GM23338 (cell line): Measurements from ENCODE around the gene EREG. TPM values are rescaled to one million over a fixed set of nuclear protein-coding genes. Genes with fewer than 3 reads are reported as not detected.

Experiments
- ATAC-seq: fragments of 200-7000 bp; cut with Tn5 transposase; 3 replicates; pipeline ENCODE4 v1.9.1; 2020
- DNase-seq: peaks from one replicate; pipeline ENCODE4 v3.0.0-alpha.2; 2015; ENCODE audit warnings: low spot score
- H2AFZ ChIP-seq: fragments of 200-600 bp; sonication (generic); 2 replicates; pipeline ENCODE4 v1.8.0; 2016; ENCODE audit warnings: antibody characterized with exemption, mild to moderate bottlenecking, moderate library complexity
- H3F3A ChIP-seq: fragments of 200-600 bp; sonication (generic); replicated peaks from 2 replicates; pipeline ENCODE4 v1.8.0; 2017; ENCODE audit warnings: antibody characterized with exemption, mixed run types, low read depth
- H3K27ac ChIP-seq: fragments of 200-600 bp; sonication (generic); 2 replicates; pipeline ENCODE4 v1.6.1; 2016; ENCODE audit warnings: low read depth
- H3K27me3 ChIP-seq: fragments of 200-600 bp; sonication (generic); 2 replicates; pipeline ENCODE4 v1.8.0; 2016; ENCODE audit warnings: mild to moderate bottlenecking, mixed run types, moderate library complexity; ENCODE audit not compliant: insufficient read depth
- H3K36me3 ChIP-seq: fragments of 200-600 bp; sonication (generic); 2 replicates; pipeline ENCODE4 v1.8.0; 2016; ENCODE audit warnings: mild to moderate bottlenecking; ENCODE audit not compliant: insufficient read depth
- H3K4me1 ChIP-seq: fragments of 200-600 bp; sonication (generic); 2 replicates; pipeline ENCODE4 v1.8.0; 2016; ENCODE audit warnings: mild to moderate bottlenecking, moderate library complexity; ENCODE audit not compliant: insufficient read depth
- H3K4me2 ChIP-seq: fragments of 200-600 bp; sonication (generic); 2 replicates; pipeline ENCODE4 v1.7.1; 2017; ENCODE audit warnings: mixed run types
- H3K4me3 ChIP-seq: fragments of 200-600 bp; sonication (generic); 2 replicates; pipeline ENCODE4 v1.6.1; 2016; ENCODE audit warnings: mixed run types
- H3K79me2 ChIP-seq: fragments of 200-600 bp; sonication (generic); replicated peaks from 2 replicates; pipeline ENCODE4 v1.8.0; 2017; ENCODE audit warnings: mild to moderate bottlenecking; ENCODE audit not compliant: insufficient read depth
- H3K9me2 ChIP-seq: fragments of 200-600 bp; sonication (generic); 2 replicates; pipeline ENCODE4 v1.8.0; 2017; ENCODE audit not compliant: insufficient read depth
- H4K20me1 ChIP-seq: fragments of 200-600 bp; sonication (generic); replicated peaks from 2 replicates; pipeline ENCODE4 v1.8.0; 2017; ENCODE audit warnings: mild to moderate bottlenecking; ENCODE audit not compliant: insufficient read depth
- H3K27ac Mint-ChIP-seq: 2 replicates; pipeline ENCODE4 v1.8.0; 2020; ENCODE audit warnings: inconsistent platforms, mild to moderate bottlenecking, moderate library complexity, mixed read lengths
- H3K27me3 Mint-ChIP-seq: 3 replicates; pipeline ENCODE4 v1.8.0; 2022; ENCODE audit warnings: low read depth, mild to moderate bottlenecking, moderate library complexity, mixed read lengths, inconsistent platforms; ENCODE audit not compliant: insufficient read depth, poor library complexity
- H3K36me3 Mint-ChIP-seq: 3 replicates; pipeline ENCODE4 v1.8.0; 2021; ENCODE audit warnings: low read depth, mild to moderate bottlenecking, inconsistent platforms, moderate library complexity, mixed read lengths
- H3K4me1 Mint-ChIP-seq: 3 replicates; pipeline ENCODE4 v1.8.0; 2020; ENCODE audit warnings: mild to moderate bottlenecking, inconsistent platforms, mixed read lengths
- H3K4me3 Mint-ChIP-seq: 3 replicates; pipeline ENCODE4 v1.8.0; 2021; ENCODE audit warnings: moderate library complexity, mild to moderate bottlenecking, inconsistent platforms, mixed read lengths
- H3K9me3 Mint-ChIP-seq: 3 replicates; pipeline ENCODE4 v1.8.0; 2020; ENCODE audit warnings: moderate library complexity, mild to moderate bottlenecking, inconsistent platforms, mixed read lengths
- CREB1 ChIP-seq: fragments of 250-450 bp; sonication (Bioruptor Pico); IDR thresholded peaks from 2 replicates; pipeline ENCODE4 v1.5.0; 2020; ENCODE audit warnings: low read depth, mild to moderate bottlenecking, moderate library complexity
- EZH2 ChIP-seq: fragments of 200-600 bp; sonication (generic); IDR thresholded peaks from one replicate; pipeline ENCODE4 v1.8.0; 2017; ENCODE audit warnings: antibody characterized with exemption, mild to moderate bottlenecking, low read depth; ENCODE audit not compliant: unreplicated experiment
- EZH2phosphoT487 ChIP-seq: fragments of 200-600 bp; sonication (generic); IDR thresholded peaks from one replicate; pipeline ENCODE4 v1.8.1; 2018; ENCODE audit warnings: antibody characterized with exemption; ENCODE audit not compliant: unreplicated experiment
- JUNB ChIP-seq: IDR thresholded peaks from one replicate; pipeline ENCODE4 v1.6.1; 2016; ENCODE audit warnings: antibody characterized with exemption; ENCODE audit not compliant: unreplicated experiment
- NANOG ChIP-seq: IDR thresholded peaks from 2 replicates; pipeline ENCODE4 v1.6.1; 2016; ENCODE audit warnings: antibody characterized with exemption, borderline replicate concordance
- POLR2AphosphoS5 ChIP-seq: IDR thresholded peaks from 2 replicates; pipeline ENCODE4 v1.6.1; 2016; ENCODE audit warnings: antibody characterized with exemption, low read depth
- REST ChIP-seq: IDR thresholded peaks from one replicate; pipeline ENCODE4 v1.6.1; 2018; ENCODE audit warnings: antibody characterized with exemption; ENCODE audit not compliant: unreplicated experiment
- STAT1 ChIP-seq: IDR thresholded peaks from one replicate; pipeline ENCODE4 v1.6.1; 2016; ENCODE audit warnings: antibody characterized with exemption; ENCODE audit not compliant: unreplicated experiment
- ZNF114 ChIP-seq: fragments of 250-450 bp; sonication (Bioruptor Pico); IDR thresholded peaks from 2 replicates; pipeline ENCODE4 v1.5.0; 2020; ENCODE audit warnings: mild to moderate bottlenecking, moderate library complexity
- ZNF331 ChIP-seq: fragments of 250-450 bp; sonication (Bioruptor Pico); IDR thresholded peaks from 2 replicates; pipeline ENCODE4 v1.5.0; 2020; ENCODE audit warnings: low read depth, mild to moderate bottlenecking, moderate library complexity
- polyA plus RNA-seq: library from polyadenylated mRNA; unstranded; fragments of >200 nt; fragmentation: Nextera tagmentation; extraction: Ambion mirVana; gene quantifications from 2 replicates; pipeline ENCODE4 v1.2.1, GENCODE V29; 2016
- total RNA-seq: library from RNA; depleted of rRNA; stranded (reverse); fragments of >200 nt; shearing (Covaris generic); gene quantifications from 2 replicates; pipeline ENCODE4 v1.2.3, GENCODE V29; 2014
- TF ChIP-seq, protein P1 (sequence below): fragments of 250-450 bp; sonication (Bioruptor Pico); IDR thresholded peaks from 2 replicates; pipeline ENCODE4 v1.5.0; 2020; ENCODE audit warnings: mild to moderate bottlenecking, moderate library complexity
- TF ChIP-seq, protein P2 (sequence below): IDR thresholded peaks from 2 replicates; pipeline ENCODE4 v1.6.1; 2016; ENCODE audit warnings: antibody characterized with exemption
- TF ChIP-seq, protein P3 (sequence below), 2 experiments: fragments of 200-600 bp in 1 of 2; sonication (generic) in 1 of 2; conservative IDR thresholded peaks; 2 replicates each; pipeline versions ENCODE4 v1.5.1 to v1.6.1; 2016 to 2017; ENCODE audit warnings: antibody characterized with exemption in 2 of 2, low read depth in 2 of 2, mild to moderate bottlenecking in 2 of 2, moderate library complexity in 1 of 2

The EREG gene
- total and polyA plus RNA-seq, 2 experiments from 2014 or later = not detected

GRCh38 chr4:74423104-74423503 lies 58.2 kb downstream of the EREG start:
- H3K27me3 Mint-ChIP-seq = no peaks in the 10 kb centered on the region
- H2AFZ ChIP-seq = no peak overlapping the region
- DNase-seq = no peak
- peaks cover 9% of the 10 kb centered on the region for H3K4me1 Mint-ChIP-seq
- H3K9me3 Mint-ChIP-seq = peaks cover 10% of the 10 kb centered on the region; the same call in 2 of the 3 replicates
- H4K20me1 ChIP-seq = no peaks in the 10 kb centered on the region
- H3F3A ChIP-seq = no peaks in the 10 kb centered on the region
- H3K27ac ChIP-seq = no peak overlapping the region
- no peak for ATAC-seq
- TF ChIP-seq EZH2 (no peak), STAT1 (no peak), CREB1 (CRISPR knock-in tag) (no peak), JUNB (no peak), ZNF331 (CRISPR knock-in tag) (no peak), POLR2AphosphoS5 (no peak), NANOG (no peak), EZH2phosphoT487 (no peak), ZNF114 (CRISPR knock-in tag) (no peak), REST (no peak)
- TF ChIP-seq, protein P1, sequence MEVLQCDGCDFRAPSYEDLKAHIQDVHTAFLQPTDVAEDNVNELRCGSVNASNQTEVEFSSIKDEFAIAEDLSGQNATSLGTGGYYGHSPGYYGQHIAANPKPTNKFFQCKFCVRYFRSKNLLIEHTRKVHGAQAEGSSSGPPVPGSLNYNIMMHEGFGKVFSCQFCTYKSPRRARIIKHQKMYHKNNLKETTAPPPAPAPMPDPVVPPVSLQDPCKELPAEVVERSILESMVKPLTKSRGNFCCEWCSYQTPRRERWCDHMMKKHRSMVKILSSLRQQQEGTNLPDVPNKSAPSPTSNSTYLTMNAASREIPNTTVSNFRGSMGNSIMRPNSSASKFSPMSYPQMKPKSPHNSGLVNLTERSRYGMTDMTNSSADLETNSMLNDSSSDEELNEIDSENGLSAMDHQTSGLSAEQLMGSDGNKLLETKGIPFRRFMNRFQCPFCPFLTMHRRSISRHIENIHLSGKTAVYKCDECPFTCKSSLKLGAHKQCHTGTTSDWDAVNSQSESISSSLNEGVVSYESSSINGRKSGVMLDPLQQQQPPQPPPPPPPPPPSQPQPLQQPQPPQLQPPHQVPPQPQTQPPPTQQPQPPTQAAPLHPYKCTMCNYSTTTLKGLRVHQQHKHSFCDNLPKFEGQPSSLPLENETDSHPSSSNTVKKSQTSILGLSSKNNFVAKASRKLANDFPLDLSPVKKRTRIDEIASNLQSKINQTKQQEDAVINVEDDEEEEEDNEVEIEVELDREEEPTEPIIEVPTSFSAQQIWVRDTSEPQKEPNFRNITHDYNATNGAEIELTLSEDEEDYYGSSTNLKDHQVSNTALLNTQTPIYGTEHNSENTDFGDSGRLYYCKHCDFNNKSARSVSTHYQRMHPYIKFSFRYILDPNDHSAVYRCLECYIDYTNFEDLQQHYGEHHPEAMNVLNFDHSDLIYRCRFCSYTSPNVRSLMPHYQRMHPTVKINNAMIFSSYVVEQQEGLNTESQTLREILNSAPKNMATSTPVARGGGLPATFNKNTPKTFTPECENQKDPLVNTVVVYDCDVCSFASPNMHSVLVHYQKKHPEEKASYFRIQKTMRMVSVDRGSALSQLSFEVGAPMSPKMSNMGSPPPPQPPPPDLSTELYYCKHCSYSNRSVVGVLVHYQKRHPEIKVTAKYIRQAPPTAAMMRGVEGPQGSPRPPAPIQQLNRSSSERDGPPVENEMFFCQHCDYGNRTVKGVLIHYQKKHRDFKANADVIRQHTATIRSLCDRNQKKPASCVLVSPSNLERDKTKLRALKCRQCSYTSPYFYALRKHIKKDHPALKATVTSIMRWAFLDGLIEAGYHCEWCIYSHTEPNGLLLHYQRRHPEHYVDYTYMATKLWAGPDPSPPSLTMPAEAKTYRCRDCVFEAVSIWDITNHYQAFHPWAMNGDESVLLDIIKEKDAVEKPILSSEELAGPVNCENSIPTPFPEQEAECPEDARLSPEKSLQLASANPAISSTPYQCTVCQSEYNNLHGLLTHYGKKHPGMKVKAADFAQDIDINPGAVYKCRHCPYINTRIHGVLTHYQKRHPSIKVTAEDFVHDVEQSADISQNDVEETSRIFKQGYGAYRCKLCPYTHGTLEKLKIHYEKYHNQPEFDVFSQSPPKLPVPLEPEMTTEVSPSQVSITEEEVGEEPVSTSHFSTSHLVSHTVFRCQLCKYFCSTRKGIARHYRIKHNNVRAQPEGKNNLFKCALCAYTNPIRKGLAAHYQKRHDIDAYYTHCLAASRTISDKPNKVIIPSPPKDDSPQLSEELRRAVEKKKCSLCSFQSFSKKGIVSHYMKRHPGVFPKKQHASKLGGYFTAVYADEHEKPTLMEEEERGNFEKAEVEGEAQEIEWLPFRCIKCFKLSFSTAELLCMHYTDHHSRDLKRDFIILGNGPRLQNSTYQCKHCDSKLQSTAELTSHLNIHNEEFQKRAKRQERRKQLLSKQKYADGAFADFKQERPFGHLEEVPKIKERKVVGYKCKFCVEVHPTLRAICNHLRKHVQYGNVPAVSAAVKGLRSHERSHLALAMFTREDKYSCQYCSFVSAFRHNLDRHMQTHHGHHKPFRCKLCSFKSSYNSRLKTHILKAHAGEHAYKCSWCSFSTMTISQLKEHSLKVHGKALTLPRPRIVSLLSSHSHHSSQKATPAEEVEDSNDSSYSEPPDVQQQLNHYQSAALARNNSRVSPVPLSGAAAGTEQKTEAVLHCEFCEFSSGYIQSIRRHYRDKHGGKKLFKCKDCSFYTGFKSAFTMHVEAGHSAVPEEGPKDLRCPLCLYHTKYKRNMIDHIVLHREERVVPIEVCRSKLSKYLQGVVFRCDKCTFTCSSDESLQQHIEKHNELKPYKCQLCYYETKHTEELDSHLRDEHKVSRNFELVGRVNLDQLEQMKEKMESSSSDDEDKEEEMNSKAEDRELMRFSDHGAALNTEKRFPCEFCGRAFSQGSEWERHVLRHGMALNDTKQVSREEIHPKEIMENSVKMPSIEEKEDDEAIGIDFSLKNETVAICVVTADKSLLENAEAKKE (CRISPR knock-in tag) = no peak
- TF ChIP-seq, protein P2, sequence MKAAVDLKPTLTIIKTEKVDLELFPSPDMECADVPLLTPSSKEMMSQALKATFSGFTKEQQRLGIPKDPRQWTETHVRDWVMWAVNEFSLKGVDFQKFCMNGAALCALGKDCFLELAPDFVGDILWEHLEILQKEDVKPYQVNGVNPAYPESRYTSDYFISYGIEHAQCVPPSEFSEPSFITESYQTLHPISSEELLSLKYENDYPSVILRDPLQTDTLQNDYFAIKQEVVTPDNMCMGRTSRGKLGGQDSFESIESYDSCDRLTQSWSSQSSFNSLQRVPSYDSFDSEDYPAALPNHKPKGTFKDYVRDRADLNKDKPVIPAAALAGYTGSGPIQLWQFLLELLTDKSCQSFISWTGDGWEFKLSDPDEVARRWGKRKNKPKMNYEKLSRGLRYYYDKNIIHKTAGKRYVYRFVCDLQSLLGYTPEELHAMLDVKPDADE = no peak
- TF ChIP-seq, protein P3, sequence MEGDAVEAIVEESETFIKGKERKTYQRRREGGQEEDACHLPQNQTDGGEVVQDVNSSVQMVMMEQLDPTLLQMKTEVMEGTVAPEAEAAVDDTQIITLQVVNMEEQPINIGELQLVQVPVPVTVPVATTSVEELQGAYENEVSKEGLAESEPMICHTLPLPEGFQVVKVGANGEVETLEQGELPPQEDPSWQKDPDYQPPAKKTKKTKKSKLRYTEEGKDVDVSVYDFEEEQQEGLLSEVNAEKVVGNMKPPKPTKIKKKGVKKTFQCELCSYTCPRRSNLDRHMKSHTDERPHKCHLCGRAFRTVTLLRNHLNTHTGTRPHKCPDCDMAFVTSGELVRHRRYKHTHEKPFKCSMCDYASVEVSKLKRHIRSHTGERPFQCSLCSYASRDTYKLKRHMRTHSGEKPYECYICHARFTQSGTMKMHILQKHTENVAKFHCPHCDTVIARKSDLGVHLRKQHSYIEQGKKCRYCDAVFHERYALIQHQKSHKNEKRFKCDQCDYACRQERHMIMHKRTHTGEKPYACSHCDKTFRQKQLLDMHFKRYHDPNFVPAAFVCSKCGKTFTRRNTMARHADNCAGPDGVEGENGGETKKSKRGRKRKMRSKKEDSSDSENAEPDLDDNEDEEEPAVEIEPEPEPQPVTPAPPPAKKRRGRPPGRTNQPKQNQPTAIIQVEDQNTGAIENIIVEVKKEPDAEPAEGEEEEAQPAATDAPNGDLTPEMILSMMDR (conservative IDR thresholded peaks at IDR 0.05; ENCODE audit: low read depth in 2 of 2) = no peak
- H3K79me2 ChIP-seq = no peaks in the 10 kb centered on the region
- H3K27ac Mint-ChIP-seq = no peak overlapping the region
- H3K9me2 ChIP-seq = no peaks in the 10 kb centered on the region
- peaks cover 10% of the 10 kb centered on the region; the same call in 1 of the 2 replicates for H3K4me1 ChIP-seq
- no peak overlapping the region for H3K4me3 Mint-ChIP-seq
- H3K36me3 ChIP-seq = no peaks in the 10 kb centered on the region
- 0 out of 2 replicates have a peak overlapping the region, but pooled peaks have one; percentile 10 for H3K4me2 ChIP-seq
- H3K27me3 ChIP-seq = no peaks in the 10 kb centered on the region
- no peak overlapping the region for H3K4me3 ChIP-seq
- peaks cover 6% of the 10 kb centered on the region; the same call in 2 of the 3 replicates for H3K36me3 Mint-ChIP-seq
